GM23338 (cell line): ENCODE measurements around the gene FCHSD2.
"Not testable (repeated sequence)": the region's sequence is repeated elsewhere in the genome, so short reads cannot be mapped to it uniquely, and the experiment has no call there.

Source experiments
- CTCF ChIP-seq, 2 experiments: fragments of 200-600 bp in 1 of 2; sonication (generic) in 1 of 2; conservative IDR thresholded peaks; 2 replicates each; pipeline versions ENCODE4 v1.5.1 to v1.6.1; 2016 to 2017; ENCODE audit warnings: antibody characterized with exemption in 2 of 2, low read depth in 2 of 2, mild to moderate bottlenecking in 2 of 2, moderate library complexity in 1 of 2
- ETS1 ChIP-seq: IDR thresholded peaks from 2 replicates; pipeline ENCODE4 v1.6.1; 2016; ENCODE audit warnings: antibody characterized with exemption
- EZH2 ChIP-seq: fragments of 200-600 bp; sonication (generic); IDR thresholded peaks from one replicate; pipeline ENCODE4 v1.8.0; 2017; ENCODE audit warnings: antibody characterized with exemption, mild to moderate bottlenecking, low read depth; ENCODE audit not compliant: unreplicated experiment
- EZH2phosphoT487 ChIP-seq: fragments of 200-600 bp; sonication (generic); IDR thresholded peaks from one replicate; pipeline ENCODE4 v1.8.1; 2018; ENCODE audit warnings: antibody characterized with exemption; ENCODE audit not compliant: unreplicated experiment
- JUNB ChIP-seq: IDR thresholded peaks from one replicate; pipeline ENCODE4 v1.6.1; 2016; ENCODE audit warnings: antibody characterized with exemption; ENCODE audit not compliant: unreplicated experiment
- NANOG ChIP-seq: IDR thresholded peaks from 2 replicates; pipeline ENCODE4 v1.6.1; 2016; ENCODE audit warnings: antibody characterized with exemption, borderline replicate concordance
- POLR2AphosphoS5 ChIP-seq: IDR thresholded peaks from 2 replicates; pipeline ENCODE4 v1.6.1; 2016; ENCODE audit warnings: antibody characterized with exemption, low read depth
- REST ChIP-seq: IDR thresholded peaks from one replicate; pipeline ENCODE4 v1.6.1; 2018; ENCODE audit warnings: antibody characterized with exemption; ENCODE audit not compliant: unreplicated experiment

- not testable (repeated sequence) for TF ChIP-seq CTCF (conservative IDR thresholded peaks at IDR 0.05; ENCODE audit: low read depth in 2 of 2); POLR2AphosphoS5; REST; JUNB; ETS1; NANOG; EZH2; EZH2phosphoT487
Observed at GRCh38 chr11:72811686-72812085, 330.4 kb downstream of the FCHSD2 start.
